C4-2B (cell line): Measurements from ENCODE around the gene SYVN1.

ENCODE experiments used
- H3K27ac ChIP-seq: fragments of 450-650 bp; 2 replicates; pipeline ENCODE4 v1.5.1; 2017
- CTCF ChIP-seq: fragments of 450-650 bp; conservative IDR thresholded peaks from 2 replicates; pipeline ENCODE4 v1.5.1; 2017; ENCODE audit warnings: mild to moderate bottlenecking
- ZFX ChIP-seq: fragments of 450-650 bp; IDR thresholded peaks from 2 replicates; pipeline ENCODE4 v1.6.1; 2017

SYVN1 gene

GRCh38 chr11:65172600-65172999 lies 38.3 kb upstream of the SYVN1 start:
- no peak overlapping the region for H3K27ac ChIP-seq
- TF ChIP-seq ZFX (no peak), CTCF (no peak)

- H3K27ac ChIP-seq = no peak within 1 kb of the TSS
- TF ChIP-seq ZFX = no peak
- no peak for TF ChIP-seq CTCF
Observed at GRCh38 chr11:65170058-65170534, 35.8 kb upstream of the SYVN1 start, which contains the start of gene SPDYC. SPDYC (plus strand) TSS chr11:65170233; CDS start chr11:65171358, 1,125 bp downstream.

GRCh38 chr11:65169164-65169641 lies 34.9 kb upstream of the SYVN1 start:
- H3K27ac ChIP-seq = no peak overlapping the region
- TF ChIP-seq CTCF = no peak

GRCh38 chr11:65167656-65168055 lies 33.3 kb upstream of the SYVN1 start:
- TF ChIP-seq CTCF (no peak), ZFX (no peak)
- H3K27ac ChIP-seq = no peak overlapping the region

- no peak overlapping the region for H3K27ac ChIP-seq
- no peak for TF ChIP-seq CTCF
- no peak for TF ChIP-seq ZFX
Observed at GRCh38 chr11:65166893-65167292, 32.6 kb upstream of the SYVN1 start.

GRCh38 chr11:65165410-65166317 lies 31.3 kb upstream of the SYVN1 start:
- no peak overlapping the region for H3K27ac ChIP-seq
- TF ChIP-seq CTCF = no peak
- TF ChIP-seq ZFX = no peak

GRCh38 chr11:65163684-65164083 lies 29.4 kb upstream of the SYVN1 start:
- no peak for TF ChIP-seq ZFX
- TF ChIP-seq CTCF = no peak
- H3K27ac ChIP-seq = no peak overlapping the region
